AG04449 (cell line): Measurements from ENCODE around the gene HS3ST3B1.

Experiments
- CTCF ChIA-PET: fragments of 350-600 bp; formaldehyde crosslinking; extraction: SDS; loops from one replicate; lab custom pipeline; 2021; ENCODE audit warnings: antibody characterized with exemption; lab: Yijun Ruan, JAX
- POLR2A ChIA-PET: fragments of 400-600, 350-600 bp; formaldehyde crosslinking; extraction: SDS; loops from one replicate; lab custom pipeline; 2020; ENCODE audit warnings: antibody characterized with exemption, inconsistent platforms; lab: Yijun Ruan, JAX
- DNase-seq: peaks from one replicate; pipeline ENCODE4 v3.0.0-alpha.2; 2010; ENCODE audit warnings: low read depth, low spot score
- H3K4me3 ChIP-seq: 2 replicates; pipeline ENCODE4 v1.5.1; 2011; ENCODE audit warnings: low read depth, mild to moderate bottlenecking, control low read depth, low read length
- TF ChIP-seq, protein P1 (sequence below): IDR thresholded peaks from one replicate; pipeline ENCODE4 v1.5.1; 2011; ENCODE audit warnings: mild to moderate bottlenecking, moderate library complexity, low read length, control low read depth, inconsistent platforms; ENCODE audit not compliant: insufficient read depth; ENCODE audit errors: missing control alignments

HS3ST3B1 gene

DNA sequence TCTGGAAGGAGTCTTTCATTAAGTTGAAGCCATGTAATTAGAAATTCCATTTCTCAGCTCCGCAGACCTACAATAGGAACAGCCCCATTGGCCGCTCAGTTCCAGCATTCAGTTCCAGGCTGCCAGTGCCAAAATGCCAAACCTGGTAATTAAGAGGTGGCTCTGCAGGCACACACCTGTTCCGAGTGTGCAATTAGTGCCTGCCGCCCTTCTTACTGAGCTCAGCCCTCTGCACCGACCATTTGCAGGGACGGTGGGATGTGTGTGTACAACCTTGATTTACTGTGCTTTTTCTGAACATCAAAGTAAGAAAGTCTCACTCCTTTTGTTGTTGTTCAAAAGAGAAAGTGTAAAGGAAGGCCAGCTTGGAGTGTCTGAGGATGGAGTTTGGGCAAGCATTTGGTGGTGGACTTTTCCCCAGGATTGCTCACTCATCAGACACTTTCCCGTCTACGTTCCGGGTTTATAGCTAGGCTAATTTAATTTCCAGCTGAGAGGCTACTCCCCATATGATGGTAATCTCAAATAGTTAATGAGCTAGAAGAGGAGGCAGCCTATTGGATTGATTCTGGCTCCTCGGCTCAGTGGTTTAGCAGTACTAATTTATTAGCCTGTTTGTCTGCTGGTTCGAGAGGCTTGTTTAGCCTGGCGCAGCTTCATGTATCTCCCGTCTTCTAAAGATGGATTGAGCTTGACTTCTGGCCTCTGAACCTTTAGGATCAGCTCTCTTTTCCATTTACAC is 20.0 kb downstream of the HS3ST3B1 start:
- TF ChIP-seq, protein P1, sequence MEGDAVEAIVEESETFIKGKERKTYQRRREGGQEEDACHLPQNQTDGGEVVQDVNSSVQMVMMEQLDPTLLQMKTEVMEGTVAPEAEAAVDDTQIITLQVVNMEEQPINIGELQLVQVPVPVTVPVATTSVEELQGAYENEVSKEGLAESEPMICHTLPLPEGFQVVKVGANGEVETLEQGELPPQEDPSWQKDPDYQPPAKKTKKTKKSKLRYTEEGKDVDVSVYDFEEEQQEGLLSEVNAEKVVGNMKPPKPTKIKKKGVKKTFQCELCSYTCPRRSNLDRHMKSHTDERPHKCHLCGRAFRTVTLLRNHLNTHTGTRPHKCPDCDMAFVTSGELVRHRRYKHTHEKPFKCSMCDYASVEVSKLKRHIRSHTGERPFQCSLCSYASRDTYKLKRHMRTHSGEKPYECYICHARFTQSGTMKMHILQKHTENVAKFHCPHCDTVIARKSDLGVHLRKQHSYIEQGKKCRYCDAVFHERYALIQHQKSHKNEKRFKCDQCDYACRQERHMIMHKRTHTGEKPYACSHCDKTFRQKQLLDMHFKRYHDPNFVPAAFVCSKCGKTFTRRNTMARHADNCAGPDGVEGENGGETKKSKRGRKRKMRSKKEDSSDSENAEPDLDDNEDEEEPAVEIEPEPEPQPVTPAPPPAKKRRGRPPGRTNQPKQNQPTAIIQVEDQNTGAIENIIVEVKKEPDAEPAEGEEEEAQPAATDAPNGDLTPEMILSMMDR, result no peak
- CTCF ChIA-PET, result interaction anchor here (1.1 to 1.3 kb wide), 2 partner anchors 9 to 606 kb away, joined by 3 to 6 read pairs; no protein-coding TSS in a partner anchor
- POLR2A ChIA-PET, result interaction anchor here (1.8 kb wide), 1 partner anchor 20 kb away, joined by 6 read pairs; the partner anchor contains the start of gene HS3ST3B1
- no peak for DNase-seq
- no peak overlapping the region; the same call in 1 of the 2 replicates for H3K4me3 ChIP-seq

DNA sequence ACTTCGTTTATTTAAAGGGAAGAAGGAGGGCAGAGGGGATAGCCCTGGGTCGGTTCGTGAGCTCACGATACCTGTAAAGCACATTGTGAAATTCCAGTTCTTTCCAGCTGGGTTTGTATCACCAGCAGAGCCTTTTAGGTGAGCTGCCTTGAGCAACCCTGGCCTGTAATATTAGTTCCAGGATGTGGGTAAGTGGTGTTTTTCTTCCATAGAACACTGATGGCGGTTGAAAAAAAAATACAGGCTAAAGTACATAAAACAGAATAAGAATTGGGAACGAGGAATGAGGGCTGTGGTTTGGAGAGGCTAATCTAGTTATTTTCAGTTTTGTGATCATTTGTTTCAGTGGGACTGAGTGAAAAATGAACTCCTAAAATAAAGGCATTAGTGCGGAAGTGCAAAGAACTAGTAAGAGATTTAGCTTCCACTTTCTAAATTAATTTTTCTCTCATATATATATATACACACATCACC is 20.6 kb downstream of the HS3ST3B1 start:
- DNase-seq, result no peak
- ChIA-PET CTCF (interaction anchor here (1.1 to 1.3 kb wide), 2 partner anchors 8 to 605 kb away, joined by 3 to 6 read pairs; no protein-coding TSS in a partner anchor), POLR2A (interaction anchor here (1.8 kb wide), 1 partner anchor 20 kb away, joined by 6 read pairs; the partner anchor contains the start of gene HS3ST3B1)
- no peak overlapping the region for H3K4me3 ChIP-seq
- TF ChIP-seq, protein P1, result no peak

DNA sequence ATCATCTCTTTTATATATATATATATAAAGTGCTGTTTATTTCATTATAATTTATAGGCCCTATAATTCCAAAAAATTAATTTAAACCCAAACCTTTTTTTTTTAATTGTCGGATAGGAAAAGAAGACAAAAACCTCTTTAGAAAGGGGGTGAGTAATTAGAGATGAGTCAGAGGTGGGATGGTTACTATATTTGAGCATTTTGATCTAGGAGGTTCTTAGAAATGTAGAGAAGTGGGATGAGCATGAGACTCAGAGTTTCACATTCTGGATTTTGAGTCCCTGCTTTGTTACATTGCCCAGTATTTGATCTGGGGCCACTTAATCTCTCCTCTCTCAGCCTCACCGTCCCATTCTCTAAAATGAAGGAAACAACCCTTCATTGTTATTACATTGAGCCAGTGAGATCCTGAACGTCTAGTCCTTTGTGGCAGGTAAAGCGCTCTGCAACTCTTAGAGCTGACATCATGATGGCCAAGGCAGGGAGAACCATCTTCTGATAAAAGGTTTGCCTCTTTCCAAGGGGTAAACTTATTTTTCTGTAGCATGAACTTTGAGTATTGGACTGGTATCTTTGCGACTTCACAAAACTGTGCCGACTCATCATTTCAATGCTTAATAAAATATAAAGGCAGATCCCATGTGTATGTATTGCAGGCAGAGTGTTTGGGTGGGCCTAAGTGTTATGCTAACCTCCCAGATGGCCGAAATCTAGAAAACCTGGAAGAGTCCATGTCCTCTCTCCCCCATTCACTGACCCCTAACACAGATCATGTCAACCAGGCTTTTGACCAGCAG is 21.3 kb downstream of the HS3ST3B1 start:
- POLR2A ChIA-PET, result interaction anchor here (1.8 kb wide), 1 partner anchor 21 kb away, joined by 6 read pairs; the partner anchor contains the start of gene HS3ST3B1
- TF ChIP-seq, protein P1, result no peak
- DNase-seq, result no peak
- CTCF ChIA-PET, result interaction anchor here (1.1 kb wide), 1 partner anchor 8 kb away, joined by 3 read pairs; no protein-coding TSS in a partner anchor
- H3K4me3 ChIP-seq, result no peak overlapping the region

DNA sequence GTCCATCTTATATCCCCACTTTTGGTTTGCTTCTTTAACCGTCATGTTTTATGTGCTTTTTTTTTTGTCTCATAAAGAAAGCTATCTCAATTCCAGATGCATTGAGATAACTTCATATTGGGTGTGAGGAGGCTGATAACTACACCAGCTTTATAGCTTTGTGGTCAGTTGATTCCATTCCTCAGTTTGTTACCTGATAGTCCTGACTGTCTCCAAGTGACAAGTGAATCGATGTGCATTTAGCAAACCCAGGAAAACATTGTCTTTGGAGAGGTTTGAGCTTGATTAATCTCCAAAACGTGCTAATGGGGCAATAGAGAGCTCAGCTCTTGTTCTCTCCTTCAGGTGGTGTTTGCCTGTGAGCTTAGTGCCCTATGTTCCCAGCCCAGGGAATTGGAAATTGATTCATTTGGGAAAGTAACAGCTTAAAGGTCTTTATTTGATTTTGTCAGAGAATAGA is 22.7 kb downstream of the HS3ST3B1 start:
- TF ChIP-seq, protein P1, result no peak
- CTCF ChIA-PET, result no interaction called here
- POLR2A ChIA-PET, result no interaction called here
- DNase-seq, result no peak
- H3K4me3 ChIP-seq, result no peak overlapping the region

DNA sequence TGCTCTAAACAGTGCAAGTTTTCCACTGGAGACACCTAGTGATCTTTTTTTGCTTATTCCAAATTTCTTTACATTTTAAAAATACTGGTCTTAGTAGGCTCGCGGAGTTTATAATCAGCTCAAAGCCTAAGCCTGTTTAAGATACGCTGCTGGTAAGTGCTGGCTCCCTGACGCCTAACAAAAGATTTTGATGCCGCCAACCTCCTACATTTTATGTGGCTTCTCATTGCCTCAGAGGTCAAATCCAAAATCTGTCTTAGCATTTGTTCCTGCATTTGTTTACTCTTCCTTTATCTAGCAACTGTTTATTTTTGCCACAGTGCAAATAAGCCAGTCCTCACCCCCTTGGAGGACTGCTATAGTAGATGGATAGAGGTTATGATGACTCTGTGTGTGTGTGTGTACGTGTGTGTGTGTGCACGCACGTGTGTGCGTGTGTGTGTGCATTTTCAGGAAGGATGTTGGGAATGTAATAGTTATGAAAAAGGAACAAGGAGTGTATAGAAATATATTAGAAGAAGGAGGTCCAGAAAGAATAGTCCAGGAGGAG is 24.8 kb downstream of the HS3ST3B1 start:
- CTCF ChIA-PET, result interaction anchor here (0.7 kb wide), 1 partner anchor 8 kb away, joined by 3 read pairs; no protein-coding TSS in a partner anchor
- TF ChIP-seq, protein P1, result no peak

More for the DNA sequence above, 24.8 kb downstream of the HS3ST3B1 start:
- POLR2A ChIA-PET, result no interaction called here
- no peak for DNase-seq
- H3K4me3 ChIP-seq, result no peak overlapping the region
